LNCAP (cell line): Measurements from ENCODE around the gene SEPTIN8.

Source experiments
- CTCF ChIP-seq: fragments of 450-650 bp; IDR thresholded peaks from 2 replicates; pipeline ENCODE4 v1.5.1; 2017; ENCODE audit warnings: mild to moderate bottlenecking

SEPTIN8 gene

GRCh38 chr5:132751971-132752580 lies 25.0 kb downstream of the SEPTIN8 start:
- no peak for TF ChIP-seq CTCF

- no peak for TF ChIP-seq CTCF
These were observed 25.6 kb downstream of the SEPTIN8 start for GRCh38 chr5:132751444-132751843.

GRCh38 chr5:132750471-132751230 lies 26.4 kb downstream of the SEPTIN8 start:
- TF ChIP-seq CTCF = no peak

GRCh38 chr5:132749506-132749905 lies 27.5 kb downstream of the SEPTIN8 start:
- TF ChIP-seq CTCF = no peak

- no peak for TF ChIP-seq CTCF
These were observed 28.5 kb downstream of the SEPTIN8 start for GRCh38 chr5:132748522-132749000.

GRCh38 chr5:132747616-132748440 lies 29.2 kb downstream of the SEPTIN8 start:
- TF ChIP-seq CTCF = no peak

GRCh38 chr5:132746954-132747615 lies 30.0 kb downstream of the SEPTIN8 start, which contains the start of gene CCNI2:
Gene CCNI2, plus strand, starts transcription at chr5:132747426. Its CDS starts 70 bp downstream, at chr5:132747496.
- TF ChIP-seq CTCF = no peak
